Activated naive CD4-positive, alpha-beta T cell treated with anti-CD3 and anti-CD28 coated beads, Interleukin-2, amount 10 ng/mL, durations not matched to agents 7 days and 5 days (primary cell): ENCODE measurements around the gene SKIC8.
"Not testable (repeated sequence)": the region's sequence is repeated elsewhere in the genome, so short reads cannot be mapped to it uniquely, and the experiment has no call there.

ENCODE experiments used
- CTCF ChIA-PET: fragments of 350-600 bp; sonication (Branson Sonifier 250); formaldehyde crosslinking; loops from one replicate; lab custom pipeline; 2021; ENCODE audit warnings: antibody characterized with exemption; lab: Charles Lee
- DNase-seq: peaks from one replicate; pipeline ENCODE4 v3.0.0-alpha.2; 2020
- H3K27ac Mint-ChIP-seq: one replicate; pipeline ENCODE4 v1.8.0; 2021; ENCODE audit warnings: mild to moderate bottlenecking, moderate library complexity, mixed read lengths
- H3K27me3 Mint-ChIP-seq: one replicate; pipeline ENCODE4 v1.8.0; 2021; ENCODE audit warnings: mild to moderate bottlenecking, mixed read lengths
- H3K36me3 Mint-ChIP-seq: one replicate; pipeline ENCODE4 v1.8.0; 2021; ENCODE audit warnings: mixed read lengths
- H3K4me1 Mint-ChIP-seq: one replicate; pipeline ENCODE4 v1.8.0; 2021; ENCODE audit warnings: mixed read lengths
- H3K4me3 Mint-ChIP-seq: one replicate; pipeline ENCODE4 v1.8.0; 2021; ENCODE audit warnings: mild to moderate bottlenecking, moderate library complexity, mixed read lengths
- H3K9me3 Mint-ChIP-seq: one replicate; pipeline ENCODE4 v1.8.0; 2021; ENCODE audit warnings: mixed read lengths

Gene SKIC8

GRCh38 chr15:78245976-78246620 is 53.3 kb downstream of the SKIC8 start:
- DNase-seq, H3K9me3 Mint-ChIP-seq, H3K4me1 Mint-ChIP-seq, H3K36me3 Mint-ChIP-seq, H3K4me3 Mint-ChIP-seq, H3K27ac Mint-ChIP-seq: not testable (repeated sequence)
- CTCF ChIA-PET: interaction anchor here (1.7 to 3.1 kb wide), 2 partner anchors 51 to 134 kb away, joined by 5 to 10 read pairs; no protein-coding TSS in a partner anchor
- H3K27me3 Mint-ChIP-seq: peaks cover 39% of the 10 kb centered on the region

GRCh38 chr15:78245392-78245791 is 54.0 kb downstream of the SKIC8 start:
- peaks cover 37% of the 10 kb centered on the region for H3K27me3 Mint-ChIP-seq
- not testable (repeated sequence) for H3K4me1 Mint-ChIP-seq, H3K27ac Mint-ChIP-seq, H3K36me3 Mint-ChIP-seq, H3K9me3 Mint-ChIP-seq, DNase-seq, H3K4me3 Mint-ChIP-seq
- CTCF ChIA-PET: interaction anchor here (1.7 to 3.1 kb wide), 2 partner anchors 50 to 133 kb away, joined by 5 to 10 read pairs; no protein-coding TSS in a partner anchor

GRCh38 chr15:78244893-78245292 is 54.5 kb downstream of the SKIC8 start:
- H3K27ac Mint-ChIP-seq: no peak overlapping the region
- H3K4me1 Mint-ChIP-seq: peaks cover 3% of the 10 kb centered on the region
- H3K9me3 Mint-ChIP-seq: no peaks in the 10 kb centered on the region
- H3K27me3 Mint-ChIP-seq: peaks cover 38% of the 10 kb centered on the region
- CTCF ChIA-PET: interaction anchor here (1.0 to 3.1 kb wide), 4 partner anchors 49 to 285 kb away, joined by 4 to 10 read pairs (median 4); no protein-coding TSS in a partner anchor
- DNase-seq: no peak
- H3K4me3 Mint-ChIP-seq: no peak overlapping the region
- no peaks in the 10 kb centered on the region for H3K36me3 Mint-ChIP-seq

- CTCF ChIA-PET: interaction anchor here (0.6 to 3.1 kb wide), 5 partner anchors 19 to 285 kb away, joined by 3 to 10 read pairs (median 4); no protein-coding TSS in a partner anchor
- Mint-ChIP-seq H3K4me3 (no peak overlapping the region), H3K27me3 (peaks cover 39% of the 10 kb centered on the region), H3K9me3 (no peaks in the 10 kb centered on the region), H3K4me1 (peaks cover 3% of the 10 kb centered on the region), H3K27ac (no peak overlapping the region), H3K36me3 (no peaks in the 10 kb centered on the region)
- no peak for DNase-seq
These were observed 55.3 kb downstream of the SKIC8 start for GRCh38 chr15:78244101-78244500.

DNA sequence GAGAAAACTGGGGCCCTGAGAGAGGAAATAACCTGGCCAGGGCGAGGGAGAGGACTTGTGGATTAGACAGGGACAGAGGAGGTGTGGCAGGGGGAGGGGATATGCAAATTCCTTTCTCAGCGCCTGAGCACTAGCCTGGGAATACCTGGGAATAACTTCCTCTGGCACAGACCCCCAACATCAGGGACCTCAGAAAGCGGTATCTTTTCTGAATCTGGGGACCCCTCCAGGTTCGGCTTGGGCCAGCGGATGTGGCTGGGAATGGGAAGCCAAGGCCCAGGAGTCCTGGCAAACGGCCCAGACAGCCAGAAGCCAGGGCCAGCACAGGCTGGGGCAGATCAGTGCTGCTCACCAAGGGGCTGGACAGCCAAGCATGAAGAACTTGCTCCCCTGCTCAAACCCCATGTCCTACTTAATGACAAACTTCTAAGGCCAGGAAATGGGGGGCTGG is 55.9 kb downstream of the SKIC8 start:
- Mint-ChIP-seq H3K9me3 (no peaks in the 10 kb centered on the region), H3K4me3 (no peak overlapping the region), H3K4me1 (peaks cover 3% of the 10 kb centered on the region), H3K36me3 (no peaks in the 10 kb centered on the region), H3K27me3 (peaks cover 44% of the 10 kb centered on the region), H3K27ac (no peak overlapping the region)
- no peak for DNase-seq
- CTCF ChIA-PET: interaction anchor here (1.3 to 3.1 kb wide), 2 partner anchors 48 to 277 kb away, joined by 4 to 10 read pairs; no protein-coding TSS in a partner anchor

GRCh38 chr15:78243058-78243457 is 56.4 kb downstream of the SKIC8 start:
- DNase-seq: no peak
- no peaks in the 10 kb centered on the region for H3K9me3 Mint-ChIP-seq
- CTCF ChIA-PET: interaction anchor here (0.9 to 4.9 kb wide), 8 partner anchors 14 to 284 kb away, joined by 3 to 89 read pairs (median 4); no protein-coding TSS in a partner anchor
- H3K36me3 Mint-ChIP-seq: no peaks in the 10 kb centered on the region
- peaks cover 44% of the 10 kb centered on the region for H3K27me3 Mint-ChIP-seq
- peaks cover 3% of the 10 kb centered on the region for H3K4me1 Mint-ChIP-seq
- no peak overlapping the region for H3K4me3 Mint-ChIP-seq
- H3K27ac Mint-ChIP-seq: no peak overlapping the region

GRCh38 chr15:78242128-78242527 is 57.3 kb downstream of the SKIC8 start:
- no peak overlapping the region for H3K27ac Mint-ChIP-seq
- no peaks in the 10 kb centered on the region for H3K9me3 Mint-ChIP-seq
- peaks cover 3% of the 10 kb centered on the region for H3K4me1 Mint-ChIP-seq
- peak; percentile 52 for DNase-seq
- no peaks in the 10 kb centered on the region for H3K36me3 Mint-ChIP-seq
- H3K4me3 Mint-ChIP-seq: no peak overlapping the region
- peaks cover 51% of the 10 kb centered on the region for H3K27me3 Mint-ChIP-seq
- CTCF ChIA-PET: interaction anchor here (0.9 to 4.9 kb wide), 13 partner anchors 10 to 333 kb away, joined by 3 to 89 read pairs (median 5); partner anchors contain the start of gene CIB2

DNA sequence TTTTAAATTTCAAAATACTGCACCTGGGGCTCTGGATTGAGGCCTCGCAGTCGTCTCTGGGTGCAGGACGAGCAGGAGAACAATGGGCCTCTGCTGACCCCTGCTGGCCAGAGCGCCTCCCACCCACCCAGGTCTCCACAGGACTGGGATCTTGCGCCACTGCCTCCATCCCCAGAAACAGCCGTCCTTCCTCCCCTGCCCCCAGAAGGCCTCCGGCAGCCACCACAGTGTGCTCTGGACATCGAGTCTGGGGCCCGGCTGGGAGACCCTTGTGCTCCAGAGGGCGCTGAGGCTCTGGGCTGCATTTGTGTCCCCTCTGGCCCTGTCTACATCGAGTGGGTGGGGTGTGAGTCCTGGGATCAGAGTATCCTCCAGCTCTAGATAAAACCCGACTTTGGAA is 58.4 kb downstream of the SKIC8 start:
- Mint-ChIP-seq H3K27ac (no peak overlapping the region), H3K27me3 (peaks cover 52% of the 10 kb centered on the region), H3K4me1 (peaks cover 3% of the 10 kb centered on the region), H3K9me3 (no peaks in the 10 kb centered on the region), H3K4me3 (no peak overlapping the region), H3K36me3 (no peaks in the 10 kb centered on the region)
- peak; percentile 90 for DNase-seq
- CTCF ChIA-PET: interaction anchor here (0.6 to 4.9 kb wide), 24 partner anchors 11 to 1646 kb away, joined by 3 to 89 read pairs (median 4); partner anchors contain the start of gene CIB2

DNA sequence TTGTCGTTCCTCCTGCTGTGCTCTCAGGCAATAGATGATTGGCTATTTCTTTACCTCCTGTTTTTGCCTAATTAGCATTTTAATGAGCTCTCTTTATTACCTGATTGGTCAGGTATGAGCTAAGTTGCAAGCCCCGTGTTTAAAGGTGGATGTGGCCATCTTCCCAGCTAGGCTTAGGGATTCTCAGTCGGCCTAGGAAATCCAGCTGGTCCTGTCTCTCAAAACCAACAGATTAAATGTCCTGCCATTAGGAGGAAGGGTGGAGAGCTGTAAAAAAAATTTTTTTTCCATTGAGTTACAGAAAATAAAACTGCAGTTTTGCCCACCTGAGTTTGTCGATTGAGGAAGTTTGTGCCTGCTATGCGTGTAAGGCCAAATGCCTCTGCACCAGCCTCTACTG is 59.6 kb downstream of the SKIC8 start:
- Mint-ChIP-seq H3K4me3 (no peak overlapping the region), H3K36me3 (no peaks in the 10 kb centered on the region), H3K27ac (no peak overlapping the region), H3K9me3 (no peaks in the 10 kb centered on the region), H3K27me3 (peaks cover 57% of the 10 kb centered on the region), H3K4me1 (peaks cover 7% of the 10 kb centered on the region)
- CTCF ChIA-PET: interaction anchor here (0.7 to 4.9 kb wide), 21 partner anchors 8 to 340 kb away, joined by 3 to 89 read pairs (median 4); partner anchors contain the start of gene CIB2
- DNase-seq: no peak

- no peak overlapping the region for H3K4me3 Mint-ChIP-seq
- CTCF ChIA-PET: interaction anchor here (1.1 to 1.9 kb wide), 4 partner anchors 42 to 271 kb away, joined by 3 to 5 read pairs (median 4); no protein-coding TSS in a partner anchor
- DNase-seq: no peak
These were observed 62.3 kb downstream of the SKIC8 start for GRCh38 chr15:78237146-78237545.

GRCh38 chr15:78236491-78236890 is 62.9 kb downstream of the SKIC8 start:
- H3K36me3 Mint-ChIP-seq: no peaks in the 10 kb centered on the region
- H3K4me1 Mint-ChIP-seq: peaks cover 18% of the 10 kb centered on the region
- H3K27ac Mint-ChIP-seq: no peak overlapping the region
- H3K27me3 Mint-ChIP-seq: peaks cover 71% of the 10 kb centered on the region
- no peaks in the 10 kb centered on the region for H3K9me3 Mint-ChIP-seq
- CTCF ChIA-PET: interaction anchor here (1.2 to 1.9 kb wide), 3 partner anchors 41 to 270 kb away, joined by 4 to 5 read pairs (median 5); no protein-coding TSS in a partner anchor
- no peak overlapping the region for H3K4me3 Mint-ChIP-seq
- DNase-seq: no peak

More at GRCh38 chr15:78237146-78237545, 62.3 kb downstream of the SKIC8 start:
- Mint-ChIP-seq H3K36me3 (no peaks in the 10 kb centered on the region), H3K27me3 (peaks cover 78% of the 10 kb centered on the region), H3K9me3 (no peaks in the 10 kb centered on the region), H3K4me1 (peaks cover 18% of the 10 kb centered on the region), H3K27ac (peak overlapping the region; percentile 81)

- H3K27me3 Mint-ChIP-seq: peaks cover 64% of the 10 kb centered on the region
- DNase-seq: no peak
- H3K27ac Mint-ChIP-seq: peak within 1 kb of the TSS; percentile 38
- CTCF ChIA-PET: interaction anchor here (1.2 to 1.9 kb wide), 2 partner anchors 39 to 121 kb away, joined by 3 to 5 read pairs; no protein-coding TSS in a partner anchor
- no peaks in the 10 kb centered on the region for H3K9me3 Mint-ChIP-seq
- peaks cover 15% of the 10 kb centered on the region for H3K4me1 Mint-ChIP-seq
- no peak within 1 kb of the TSS for H3K4me3 Mint-ChIP-seq
- no peaks in the 10 kb centered on the region for H3K36me3 Mint-ChIP-seq
These were observed 64.8 kb downstream of the SKIC8 start, which contains the start of gene ACSBG1 for GRCh38 chr15:78234515-78235040. Gene ACSBG1, minus strand, starts transcription at chr15:78234565. Its CDS starts 64 bp downstream, at chr15:78234501.

- CTCF ChIA-PET: interaction anchor here (1.2 kb wide), 1 partner anchor 120 kb away, joined by 3 read pairs; no protein-coding TSS in a partner anchor
- H3K27me3 Mint-ChIP-seq: peaks cover 57% of the 10 kb centered on the region
- H3K4me3 Mint-ChIP-seq: no peak overlapping the region
These were observed 65.9 kb downstream of the SKIC8 start for GRCh38 chr15:78233496-78233895.

More at GRCh38 chr15:78233496-78233895, 65.9 kb downstream of the SKIC8 start:
- no peak for DNase-seq
- Mint-ChIP-seq H3K27ac (no peak overlapping the region), H3K4me1 (peaks cover 15% of the 10 kb centered on the region), H3K36me3 (no peaks in the 10 kb centered on the region), H3K9me3 (no peaks in the 10 kb centered on the region)
